ACHN (cell line): ENCODE measurements around the gene RHEX.

Source experiments
- DNase-seq: peaks from one replicate; pipeline ENCODE4 v3.0.0-alpha.2; 2015
- in situ Hi-C: cut with HindIII; loops from 2 replicates; pipeline ENCODE4 v1.10.0; 2017; ENCODE audit warnings: low sequenced_read_pairs, low pct_ligation_motif_present, low pct_unique_long_range_greater_than_20kb

The RHEX gene

GRCh38 chr1:206131037-206131436, 78.1 kb downstream of the RHEX start:
- DNase-seq: no peak
- in situ Hi-C loops: no loop called here

- DNase-seq: no peak
- in situ Hi-C loops: no loop called here
Observed at GRCh38 chr1:206133751-206134415, 80.9 kb downstream of the RHEX start.

- in situ Hi-C loops: no loop called here
- no peak for DNase-seq
Observed at GRCh38 chr1:206135248-206135647, 82.3 kb downstream of the RHEX start.

- in situ Hi-C loops: no loop called here
- DNase-seq: no peak
Observed at GRCh38 chr1:206136241-206136640, 83.3 kb downstream of the RHEX start.

- no peak for DNase-seq
- in situ Hi-C loops: no loop called here
Observed at GRCh38 chr1:206142011-206142410, 89.0 kb downstream of the RHEX start.

GRCh38 chr1:206142770-206143169, 89.8 kb downstream of the RHEX start:
- in situ Hi-C loops: no loop called here

GRCh38 chr1:206143537-206144172, 90.7 kb downstream of the RHEX start:
- in situ Hi-C loops: no loop called here
- DNase-seq: no peak

More at GRCh38 chr1:206142770-206143169, 89.8 kb downstream of the RHEX start:
- DNase-seq: no peak

GRCh38 chr1:206144605-206145004, 91.6 kb downstream of the RHEX start:
- DNase-seq: no peak
- in situ Hi-C loops: no loop called here

GRCh38 chr1:206145771-206146290, 92.9 kb downstream of the RHEX start:
- DNase-seq: no peak
- in situ Hi-C loops: no loop called here
